Measurements from ENCODE around the gene COL1A1.

COL1A1 gene

DNA sequence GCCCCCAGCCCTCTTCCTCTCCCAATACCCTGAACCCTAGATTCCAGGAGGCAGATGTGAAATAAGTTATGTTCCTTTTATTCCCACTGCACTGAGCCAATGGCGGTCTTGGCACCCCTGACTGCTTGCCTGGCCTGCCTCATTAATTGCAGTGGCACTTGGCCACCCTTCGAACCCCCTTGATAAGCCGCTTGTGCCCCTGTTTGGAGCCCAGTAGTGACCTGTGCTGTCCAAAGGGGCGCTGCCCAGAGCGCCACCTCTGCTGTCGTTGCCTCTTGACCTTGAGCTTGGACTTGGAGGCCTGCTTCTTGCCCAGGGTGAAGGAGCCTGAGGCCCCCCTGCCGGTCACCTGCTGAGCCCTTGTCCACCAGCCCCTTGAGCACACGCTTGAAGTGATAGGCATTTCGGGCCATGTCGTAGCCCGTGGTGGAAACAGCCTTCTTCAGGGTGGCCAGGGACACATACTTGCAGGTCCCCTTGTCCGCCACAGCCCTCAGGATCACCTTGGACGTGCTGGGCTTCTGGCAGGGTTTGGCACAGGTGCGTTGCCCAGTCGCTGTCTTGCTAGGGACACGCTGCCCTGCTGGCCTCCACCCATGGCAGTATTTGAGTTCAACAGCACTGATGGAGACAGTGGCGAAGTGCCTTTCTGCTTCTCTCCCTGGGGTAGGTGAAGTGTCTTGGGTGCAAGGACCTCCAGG is 29.9 kb downstream of the COL1A1 start:
- no peak for DNase-seq

DNA sequence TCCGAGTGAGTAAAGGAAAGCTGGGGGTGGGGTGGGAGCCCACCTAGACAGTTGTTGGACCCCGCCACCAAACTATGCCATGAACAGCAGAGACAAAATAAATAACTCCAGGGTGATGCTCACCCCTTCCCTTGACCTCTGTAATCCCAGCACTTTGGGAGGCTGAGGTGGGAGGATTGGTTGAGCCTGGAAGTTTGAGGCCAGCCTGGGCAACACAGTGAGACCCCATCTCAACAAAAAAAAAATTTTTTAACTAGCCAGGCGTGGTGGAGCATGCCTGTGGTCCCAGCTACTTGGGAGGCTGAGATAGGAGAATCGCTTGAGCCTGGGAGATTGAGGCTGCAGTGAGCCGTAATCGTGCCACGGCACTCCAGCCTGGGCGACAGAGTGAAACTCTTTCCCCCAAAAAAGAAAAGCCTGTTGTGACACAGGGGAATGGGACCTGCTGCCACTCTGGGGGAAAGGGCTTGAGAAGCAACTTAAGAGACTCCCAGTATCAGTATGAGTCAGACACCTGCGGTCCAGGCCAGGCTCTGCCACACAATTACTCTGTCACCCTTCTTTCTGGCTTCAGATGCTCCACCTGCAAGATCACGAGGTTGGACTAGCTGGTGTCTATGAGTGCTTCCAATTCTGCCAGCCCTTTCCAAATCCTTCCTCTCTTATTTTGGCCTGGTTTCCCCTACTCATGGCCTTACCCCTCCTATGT is 30.6 kb downstream of the COL1A1 start:
- no peak for DNase-seq

DNA sequence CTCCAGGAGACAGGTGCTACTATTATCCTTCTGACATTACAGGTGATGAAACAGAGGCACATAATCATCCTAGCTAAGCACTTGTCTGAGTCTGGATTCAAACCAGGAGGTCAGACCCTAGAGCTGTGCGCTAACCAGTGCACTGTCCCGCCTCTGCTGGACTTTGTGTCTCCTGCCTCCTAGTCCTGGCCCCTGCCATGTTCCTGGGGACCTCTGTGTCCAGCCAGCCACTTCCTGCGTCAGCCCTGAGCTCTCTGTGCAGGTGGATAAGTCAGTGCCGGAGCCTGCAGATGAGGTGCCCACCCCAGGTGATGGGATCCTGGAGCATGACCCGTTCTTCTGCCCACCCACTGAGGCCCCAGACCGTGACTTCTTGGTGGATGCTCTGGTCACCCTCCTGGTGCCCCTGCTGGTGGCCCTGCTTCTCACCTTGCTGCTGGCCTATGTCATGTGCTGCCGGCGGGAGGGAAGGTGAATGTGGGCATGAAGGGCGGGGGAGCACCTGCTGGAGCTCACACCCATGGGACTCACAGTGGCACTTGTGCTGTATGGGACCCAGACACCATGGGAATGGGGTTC is 31.5 kb downstream of the COL1A1 start:
- DNase-seq: no peak

- peak; percentile 30 to 43 for DNase-seq
Measured at GRCh38 chr17:50169121-50169764, 32.2 kb downstream of the COL1A1 start.

GRCh38 chr17:50168319-50168718 is 33.1 kb downstream of the COL1A1 start:
- no peak for DNase-seq

- DNase-seq: no peak
Measured at GRCh38 chr17:50167371-50167770, 34.1 kb downstream of the COL1A1 start.

- no peak for DNase-seq
Measured at GRCh38 chr17:50166518-50167181, 34.8 kb downstream of the COL1A1 start.

DNA sequence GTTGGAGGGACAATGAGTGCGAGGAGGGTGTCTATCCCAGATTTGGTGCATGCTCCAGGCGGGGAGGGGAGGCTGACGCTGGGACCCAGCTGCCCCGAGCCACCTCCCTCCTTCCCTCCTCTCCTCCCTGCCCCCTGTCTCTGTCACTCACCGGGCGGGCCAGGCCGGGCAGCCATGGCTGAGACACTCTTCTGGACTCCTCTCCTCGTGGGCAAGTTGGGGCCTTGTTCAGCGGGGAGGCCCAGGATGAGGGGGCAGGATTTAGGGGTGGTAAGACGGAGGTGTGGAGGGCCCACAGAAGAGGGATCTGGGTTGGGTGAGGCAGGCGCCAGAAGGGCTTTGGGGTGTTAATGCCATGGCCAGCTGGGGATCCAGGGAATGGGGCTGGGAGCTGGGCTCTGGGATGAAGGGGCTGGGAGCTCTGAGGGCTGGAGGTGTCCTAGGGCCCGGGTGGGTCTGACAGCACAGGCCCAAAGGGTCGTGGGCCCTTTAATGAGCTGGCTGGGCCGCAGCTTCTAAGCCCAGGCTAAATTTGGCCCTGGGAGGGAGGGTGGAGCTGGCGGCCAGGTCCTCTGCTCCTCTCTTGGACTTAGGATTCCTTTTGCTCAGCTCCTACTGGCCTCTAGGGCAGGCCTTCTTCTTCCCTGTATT is 35.4 kb downstream of the COL1A1 start, which contains the start of gene SGCA:
TSS of gene SGCA (plus strand) at position 139 of the 651 bp plus-strand sequence. CDS start at position 175, 36 bp downstream.
- DNase-seq: no peak

GRCh38 chr17:50165466-50165865 is 36.0 kb downstream of the COL1A1 start:
- no peak for DNase-seq

- no peak for DNase-seq
Measured at GRCh38 chr17:50165066-50165465, 36.4 kb downstream of the COL1A1 start.

DNA sequence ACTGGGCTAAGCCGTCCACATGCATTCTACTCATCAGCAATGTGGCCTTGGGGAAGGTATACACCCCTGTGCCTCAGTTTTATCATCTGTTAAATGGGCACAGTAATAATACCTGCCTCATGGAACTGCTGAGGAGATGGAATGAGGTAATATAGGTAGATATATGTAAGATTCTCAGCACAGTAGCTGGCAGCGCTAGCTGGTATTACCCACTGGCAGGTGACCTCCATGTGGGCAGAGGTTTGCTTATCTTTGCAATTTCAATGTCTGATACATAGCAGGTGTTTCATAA is 36.8 kb downstream of the COL1A1 start:
- DNase-seq: no peak

GRCh38 chr17:50163843-50164696 is 37.4 kb downstream of the COL1A1 start:
- peak in 1 of 2 experiments; percentile 24 for DNase-seq

DNA sequence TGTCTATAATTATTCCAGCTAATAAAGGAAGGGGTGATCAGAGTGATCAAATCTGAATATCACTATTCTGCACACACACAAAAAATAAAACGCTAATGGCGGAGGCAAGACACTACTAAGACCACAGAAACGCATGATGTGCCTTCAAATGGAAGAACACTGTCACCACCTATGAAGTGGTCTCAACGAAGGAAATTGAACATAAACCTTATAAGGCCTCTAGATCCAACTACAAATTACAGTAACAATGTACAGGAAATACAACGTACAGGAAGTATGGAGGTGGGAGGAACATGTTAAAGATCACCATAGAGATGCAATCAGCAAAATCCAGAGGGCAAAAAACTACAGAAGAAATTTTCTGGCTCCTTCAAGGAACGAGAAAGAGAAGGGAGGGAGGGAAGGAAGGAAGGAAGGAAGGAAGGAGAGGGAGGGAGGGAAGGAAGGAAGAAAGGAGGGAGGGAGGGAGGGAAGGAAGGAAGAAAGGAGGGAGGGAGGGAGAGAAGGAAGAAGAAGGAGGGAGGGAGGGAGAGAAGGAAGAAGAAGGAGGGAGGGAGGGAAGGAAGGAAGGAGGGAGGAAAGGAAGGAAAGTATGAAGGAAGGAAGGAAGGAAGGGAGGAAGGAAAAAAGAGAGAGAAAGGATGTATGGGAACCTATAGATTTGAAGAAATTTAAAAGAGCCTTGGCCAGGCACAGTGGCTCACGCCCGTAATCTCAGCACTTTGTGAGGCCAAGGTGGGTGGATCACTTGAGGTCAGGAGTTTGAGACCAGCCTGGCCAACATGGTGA is 38.8 kb downstream of the COL1A1 start:
- DNase-seq: peak in 1 of 2 experiments; percentile 19

DNA sequence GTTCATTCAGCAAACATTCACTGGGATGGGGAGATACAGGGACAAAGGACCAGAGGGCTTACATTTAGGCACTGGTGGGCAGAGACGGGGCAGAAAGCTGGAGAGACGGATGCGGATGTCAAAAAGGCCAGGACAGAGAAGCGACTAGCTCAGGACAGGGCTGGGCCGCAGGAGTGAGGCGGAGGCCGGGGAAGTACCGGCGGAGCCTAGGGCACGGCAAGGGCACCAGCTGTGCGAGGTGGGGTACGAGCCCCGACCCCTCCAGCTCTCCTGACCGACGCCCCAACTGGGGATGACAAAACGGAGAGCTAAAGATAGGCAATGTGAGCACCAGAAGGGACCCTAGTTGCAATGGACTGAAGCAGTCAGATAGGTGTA is 39.5 kb downstream of the COL1A1 start:
- no peak for DNase-seq

DNA sequence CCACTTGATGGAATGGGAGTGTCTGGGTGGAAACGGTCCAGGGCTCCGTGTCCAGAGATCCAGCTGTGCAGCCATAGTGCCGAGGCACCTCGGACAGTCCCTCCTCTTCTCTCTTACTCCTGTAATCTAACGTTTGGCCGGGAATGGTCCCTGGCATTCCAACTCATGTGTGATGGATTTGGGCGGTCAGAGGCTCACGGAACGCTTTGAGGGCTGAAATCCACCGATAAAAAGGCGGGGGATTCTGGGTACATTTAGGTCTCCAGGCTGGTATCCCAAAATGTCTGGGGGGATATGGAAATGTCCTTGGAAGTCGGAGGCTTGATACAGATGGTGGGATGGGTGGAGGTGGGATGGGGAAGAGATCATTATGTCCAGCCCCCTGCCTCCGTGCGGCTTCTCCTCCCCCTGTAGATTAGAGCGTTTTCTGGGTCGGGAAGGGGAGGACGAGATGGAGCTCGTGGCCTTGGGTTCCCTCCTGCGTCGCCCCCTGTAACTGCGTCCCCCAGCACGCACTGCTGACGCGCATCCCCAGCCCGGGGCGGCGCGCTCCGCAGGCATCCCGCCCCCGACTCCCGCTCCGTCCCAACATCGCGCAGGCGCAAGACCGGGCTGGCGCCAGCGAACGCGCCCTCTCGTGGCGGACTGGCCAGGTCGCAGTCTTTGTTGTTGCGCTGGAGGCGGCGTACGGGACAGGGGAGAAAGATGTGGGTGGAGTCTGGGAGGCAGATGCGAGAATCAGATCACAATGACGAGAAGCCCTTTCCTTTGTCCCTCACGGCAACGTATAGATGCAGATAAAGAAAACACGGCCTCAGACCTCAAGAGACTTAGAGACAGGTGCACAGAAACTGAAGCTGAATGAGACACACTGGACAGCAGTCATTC is 40.2 kb downstream of the COL1A1 start:
- peak; percentile 95 to 96 for DNase-seq

GRCh38 chr17:50157891-50158290 is 43.5 kb downstream of the COL1A1 start:
- DNase-seq: no peak

DNA sequence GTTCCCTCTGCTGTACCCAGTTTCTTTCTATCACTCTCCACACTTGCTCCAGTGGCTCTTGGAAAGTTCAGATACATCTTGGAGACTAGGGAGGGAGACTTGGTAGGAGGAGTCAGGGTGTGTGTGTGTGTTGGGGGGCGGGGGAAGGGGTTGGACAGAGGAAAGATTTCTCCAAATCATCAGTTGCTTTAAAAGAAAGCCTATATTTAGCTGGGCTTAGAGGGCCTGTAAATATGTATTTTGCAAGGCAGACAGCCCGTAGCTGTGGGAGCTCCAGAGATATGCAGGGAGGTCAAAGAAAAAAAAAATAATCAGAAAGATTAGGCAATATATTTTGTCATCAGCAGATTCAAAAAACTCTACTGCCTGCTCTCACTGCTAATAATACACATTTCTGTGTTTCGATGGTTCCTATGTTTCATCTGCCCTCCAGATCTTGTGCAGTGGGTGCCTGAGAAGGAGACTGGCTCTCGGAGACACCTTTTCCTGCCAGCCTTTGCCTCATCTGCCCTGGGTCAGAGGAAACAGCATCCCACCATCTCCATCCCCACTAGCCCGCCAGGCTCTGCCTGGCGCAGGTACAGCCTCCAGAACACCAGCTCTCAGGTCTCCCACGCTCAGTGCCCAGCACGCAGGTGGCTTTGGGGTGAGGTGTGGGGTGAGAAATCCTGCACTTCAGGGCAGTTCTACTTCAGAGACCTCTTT is 46.2 kb downstream of the COL1A1 start:
- DNase-seq: no peak

DNA sequence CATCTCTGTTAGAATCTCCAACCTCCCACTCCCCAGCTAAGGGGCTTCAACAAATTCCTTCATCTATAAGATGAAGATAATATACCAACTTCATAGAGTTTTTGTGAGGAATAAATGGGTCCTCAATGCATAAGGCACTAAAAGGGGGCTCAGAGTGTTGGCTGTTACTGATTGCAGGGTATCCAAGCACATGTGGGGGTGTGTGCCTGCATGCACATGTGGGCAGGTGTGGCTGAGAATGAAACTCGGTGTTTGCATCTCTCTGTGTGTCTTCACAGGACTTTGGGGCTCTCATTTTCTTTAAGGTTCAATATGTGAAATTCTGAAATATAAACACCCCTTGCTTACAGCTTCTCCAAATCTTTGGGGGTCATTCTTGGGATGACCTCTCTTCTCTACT is 46.8 kb downstream of the COL1A1 start:
- no peak for DNase-seq
